ENCODE data around the gene UROD.
A peak's percentile ranks its signal among the peaks of the same experiment; 100 is the strongest.

UROD gene

DNA sequence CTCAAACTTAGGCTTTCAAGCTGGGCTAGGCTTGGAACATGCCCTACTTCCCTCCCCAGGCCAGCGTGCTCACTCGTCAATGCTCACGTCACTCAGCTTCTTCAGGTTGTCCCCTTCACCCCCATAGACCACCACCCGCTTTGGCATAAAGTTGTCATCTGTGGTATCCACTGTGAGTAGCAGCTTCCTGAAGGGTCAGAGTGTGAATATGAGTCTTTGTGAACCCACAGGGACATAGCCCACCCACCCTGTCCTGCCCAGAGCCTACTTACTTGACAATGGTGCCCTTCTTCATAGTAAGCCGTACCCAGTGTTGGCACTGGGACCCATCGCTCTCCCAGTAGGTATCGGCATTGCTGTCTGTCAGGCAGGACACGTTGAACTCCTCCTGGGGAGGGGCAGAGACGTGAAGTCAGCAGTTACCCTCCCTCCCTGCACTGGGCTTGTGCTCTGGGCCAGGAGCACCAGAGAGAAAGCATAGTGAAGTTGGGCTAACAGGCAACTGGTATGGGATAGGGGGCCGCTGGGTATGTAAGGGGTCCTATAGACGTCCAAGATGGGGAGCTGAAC lies 2.7 kb upstream of the UROD start:
- no peak for DNase-seq

DNA sequence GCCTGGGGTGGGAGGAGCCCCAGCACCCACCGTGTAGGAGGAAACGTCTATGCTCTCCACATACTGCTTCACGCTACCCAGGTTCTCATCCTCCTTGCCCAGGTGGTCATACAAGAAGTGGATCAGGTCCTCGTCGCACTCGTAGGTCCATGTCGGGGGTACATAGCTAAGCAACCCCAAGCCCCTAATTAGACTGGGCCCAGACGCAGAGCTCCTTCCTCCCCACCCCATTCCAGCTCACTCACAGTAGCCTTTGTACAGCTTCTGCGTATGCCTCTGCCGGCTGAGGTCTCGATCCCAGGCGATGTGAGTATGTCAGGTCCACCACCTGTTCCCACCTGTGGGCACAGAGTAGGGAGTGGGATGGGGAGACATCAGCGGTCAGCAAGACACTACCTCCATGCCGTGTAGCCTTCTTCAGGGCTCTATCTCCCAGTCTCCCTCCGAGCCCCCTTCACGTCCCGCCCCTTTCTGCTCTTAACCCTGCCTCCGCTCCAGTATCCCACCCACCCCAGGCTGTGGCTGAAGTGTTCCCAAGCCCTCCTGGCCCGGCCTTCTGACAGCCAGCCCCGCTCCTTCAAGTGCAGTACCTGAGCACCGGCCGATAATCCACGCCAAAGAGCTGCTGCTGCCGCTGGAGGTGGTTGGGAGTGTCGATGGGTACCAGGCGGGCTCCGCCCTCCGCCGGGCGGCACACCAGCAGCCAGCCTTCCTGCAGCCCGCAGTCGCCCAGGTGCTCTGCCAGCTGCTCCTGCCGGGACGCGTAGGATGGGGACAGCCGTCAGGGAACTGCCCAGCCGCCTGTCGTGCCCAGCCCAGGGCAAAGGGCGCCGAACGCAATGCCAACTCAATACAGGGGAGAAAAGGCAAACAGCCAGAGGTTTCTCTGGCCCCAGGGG lies 1.8 kb upstream of the UROD start:
- no peak for DNase-seq

GRCh38 chr1:45010855-45011811 lies 921 bp upstream of the UROD start, which contains the start of gene HECTD3:
HECTD3 (minus strand) TSS chr1:45011324; CDS start chr1:45011257, 67 bp downstream.
- peak; percentile 77 for DNase-seq

DNA sequence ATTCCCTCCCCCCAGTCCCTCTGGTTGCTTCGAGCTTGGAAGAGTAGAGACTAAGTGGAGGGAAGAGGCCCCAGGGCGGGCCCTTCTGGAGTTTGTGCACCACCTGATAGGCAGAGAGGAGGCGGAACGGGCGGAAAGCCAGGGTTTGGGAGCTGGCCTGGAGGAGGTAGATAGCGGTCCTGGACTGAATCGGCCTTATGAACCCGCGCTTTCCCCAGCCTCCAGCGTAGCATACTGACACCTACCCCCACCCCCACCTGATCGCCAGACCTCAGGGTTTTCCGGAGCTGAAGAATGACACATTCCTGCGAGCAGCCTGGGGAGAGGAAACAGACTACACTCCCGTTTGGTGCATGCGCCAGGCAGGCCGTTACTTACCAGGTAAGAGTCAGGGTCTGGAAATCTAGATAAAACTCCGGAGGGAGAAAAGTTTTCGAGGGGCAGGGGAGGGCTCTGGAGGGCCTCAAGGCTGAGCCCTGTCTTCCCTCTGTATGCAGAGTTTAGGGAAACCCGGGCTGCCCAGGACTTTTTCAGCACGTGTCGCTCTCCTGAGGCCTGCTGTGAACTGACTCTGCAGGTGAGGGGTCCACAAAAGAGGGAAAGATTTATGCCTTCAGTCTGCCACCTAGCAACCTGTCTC lies 705 bp downstream of the UROD start:
- no peak for DNase-seq

- no peak for DNase-seq
These were observed 1.6 kb downstream of the UROD start for GRCh38 chr1:45013551-45014209.

DNA sequence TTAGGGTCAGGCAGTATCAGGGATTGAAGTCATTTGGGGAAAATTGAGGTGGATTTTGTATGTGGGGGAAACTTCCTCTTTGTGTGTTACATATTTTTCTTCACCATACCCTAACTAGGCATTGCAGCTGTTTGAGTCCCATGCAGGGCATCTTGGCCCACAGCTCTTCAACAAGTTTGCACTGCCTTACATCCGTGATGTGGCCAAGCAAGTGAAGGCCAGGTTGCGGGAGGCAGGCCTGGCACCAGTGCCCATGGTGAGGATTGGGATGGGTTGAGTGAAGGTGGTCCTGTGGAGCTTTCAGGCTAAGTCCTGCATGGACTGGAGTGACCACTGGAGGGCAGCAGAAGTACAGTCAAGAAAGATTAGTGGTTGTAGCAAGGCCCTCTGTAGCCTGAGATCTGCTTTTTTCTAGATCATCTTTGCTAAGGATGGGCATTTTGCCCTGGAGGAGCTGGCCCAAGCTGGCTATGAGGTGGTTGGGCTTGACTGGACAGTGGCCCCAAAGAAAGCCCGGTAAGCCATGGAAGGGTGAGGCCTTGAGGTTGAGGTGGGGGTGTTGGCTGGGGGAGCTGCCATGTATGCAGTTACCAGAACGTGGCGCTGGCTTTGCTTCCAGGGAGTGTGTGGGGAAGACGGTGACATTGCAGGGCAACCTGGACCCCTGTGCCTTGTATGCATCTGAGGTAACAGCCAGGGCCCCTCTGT lies 2.4 kb downstream of the UROD start:
- peak; percentile 76 for DNase-seq

GRCh38 chr1:45015683-45016082 lies 3.6 kb downstream of the UROD start:
- DNase-seq: no peak

- DNase-seq: no peak
These were observed 4.1 kb downstream of the UROD start for GRCh38 chr1:45016090-45016697.

GRCh38 chr1:45016767-45017166 lies 4.7 kb downstream of the UROD start:
- DNase-seq: no peak

DNA sequence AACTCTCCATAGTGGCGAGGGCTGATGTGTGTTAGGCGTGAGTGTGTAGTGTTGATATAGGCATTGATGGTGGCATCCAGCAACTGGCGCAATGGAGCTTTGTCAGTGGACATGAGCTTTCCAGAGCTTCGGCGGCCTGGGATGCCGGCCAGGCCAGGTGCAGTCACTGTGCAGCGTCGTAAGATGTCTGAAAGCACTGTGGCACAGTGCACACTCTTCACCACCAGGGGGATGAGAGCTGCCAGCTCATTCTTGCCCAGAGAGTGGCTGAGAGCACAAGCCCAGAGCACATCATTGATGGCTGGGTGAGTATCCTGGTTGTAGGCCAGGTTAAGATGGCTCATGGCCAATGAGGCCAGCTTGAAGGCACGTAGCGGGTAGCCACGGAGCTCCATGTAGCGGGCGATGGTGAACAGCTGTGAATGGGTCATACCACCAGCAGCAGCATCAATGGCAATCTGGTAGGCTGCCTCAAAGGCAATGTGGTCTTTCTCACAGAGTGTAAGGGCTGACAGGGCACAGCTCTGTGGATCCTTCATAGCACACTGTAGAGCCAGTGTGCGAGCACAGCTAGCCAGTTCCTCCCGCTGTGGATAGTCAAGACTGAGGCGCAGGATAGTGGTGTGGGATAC lies 6.7 kb downstream of the UROD start:
- DNase-seq: peak; percentile 46

- no peak for DNase-seq
These were observed 11.6 kb downstream of the UROD start for GRCh38 chr1:45023663-45024062.

- DNase-seq: no peak
These were observed 14.4 kb downstream of the UROD start for GRCh38 chr1:45026446-45026845.

DNA sequence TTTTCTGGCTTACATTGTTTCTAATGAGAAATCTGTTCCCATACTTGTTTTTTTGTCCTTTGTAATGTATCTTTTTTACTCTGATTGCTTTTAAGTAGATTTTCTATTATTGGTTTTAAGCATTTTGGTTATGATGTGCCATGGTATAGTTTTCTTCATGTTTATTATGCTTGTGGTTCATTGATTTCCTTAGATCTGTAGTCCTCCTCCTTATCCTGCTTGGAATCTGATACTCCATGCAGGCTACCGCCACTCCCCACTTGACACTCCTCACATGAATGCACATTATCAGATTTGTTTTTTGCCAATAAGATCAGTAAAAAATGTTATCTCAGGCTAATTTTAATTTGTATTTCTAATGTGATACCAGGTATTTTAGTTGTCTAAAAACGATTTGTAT lies 20.8 kb downstream of the UROD start:
- DNase-seq: no peak

GRCh38 chr1:45033356-45033755 lies 21.3 kb downstream of the UROD start:
- DNase-seq: no peak

- DNase-seq: no peak
These were observed 23.7 kb downstream of the UROD start for GRCh38 chr1:45035631-45036301.

DNA sequence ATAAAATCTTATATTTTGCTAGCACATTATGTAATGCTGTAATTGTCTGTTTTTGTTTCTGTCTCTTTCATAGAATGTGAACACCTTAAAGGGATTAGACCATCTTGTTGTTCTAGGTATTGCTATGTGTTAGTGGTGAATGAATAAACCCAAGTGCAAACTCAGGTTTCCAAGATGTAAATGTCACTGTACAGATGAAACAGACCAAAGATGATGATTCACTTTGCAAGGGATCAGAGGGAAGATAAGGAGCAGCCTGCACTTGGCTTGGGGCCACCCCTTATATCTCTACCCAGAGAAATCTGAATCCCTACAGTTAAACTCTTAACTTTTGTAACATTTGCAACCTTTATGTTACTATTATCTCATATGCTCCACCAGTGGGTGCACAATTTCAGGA lies 25.4 kb downstream of the UROD start:
- no peak for DNase-seq

DNA sequence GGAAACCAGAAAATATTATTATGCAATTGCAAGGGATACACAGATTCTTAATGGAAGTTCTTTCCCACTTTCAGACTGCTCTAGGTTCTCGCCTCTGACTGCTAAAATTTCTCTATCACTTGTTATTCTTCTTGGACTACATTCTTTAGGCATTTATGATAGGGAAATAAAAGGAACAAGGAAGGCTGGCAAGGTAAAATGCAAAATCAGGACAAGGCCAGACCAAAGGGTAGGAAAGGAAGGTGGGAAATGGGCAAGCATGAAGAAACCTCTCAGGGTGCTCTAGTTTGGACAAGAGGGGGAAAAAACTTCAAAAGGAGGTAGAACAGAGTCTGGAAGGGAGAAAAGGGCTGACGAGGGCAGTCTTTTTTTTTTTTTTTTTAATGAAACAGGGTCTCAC lies 26.2 kb downstream of the UROD start:
- no peak for DNase-seq

DNA sequence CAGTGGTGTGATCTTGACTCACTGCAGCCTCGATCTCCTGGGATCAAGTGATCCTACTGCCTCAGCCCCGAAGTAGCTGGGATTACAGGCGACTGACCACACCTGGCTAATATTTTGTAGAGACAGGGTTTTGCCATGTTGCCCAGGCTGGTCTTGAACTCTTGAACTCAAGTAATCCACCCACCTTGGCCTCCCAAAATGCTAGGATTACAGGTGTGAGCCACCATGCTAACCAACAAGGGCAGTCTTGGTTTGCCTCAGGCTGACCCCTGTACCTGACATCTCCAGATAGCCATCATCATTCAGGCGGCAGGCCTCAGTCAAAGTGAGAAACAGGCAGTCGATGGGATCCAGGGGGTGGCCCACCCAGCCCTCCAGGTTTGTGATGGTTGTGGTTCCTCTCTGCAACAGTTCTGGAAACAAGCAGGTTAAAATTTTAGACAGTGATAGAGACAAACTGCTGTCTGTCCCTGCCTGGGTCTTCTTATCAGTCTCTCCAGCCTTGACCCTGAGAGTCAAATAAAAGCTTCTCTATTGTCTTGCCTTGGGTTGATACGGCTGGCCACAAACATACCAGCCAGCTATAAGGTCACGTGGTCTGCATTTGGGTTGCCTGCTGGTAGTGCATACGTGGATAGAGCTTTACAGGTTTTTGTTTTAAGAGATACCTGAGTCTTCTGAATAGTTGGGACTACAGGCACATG lies 26.8 kb downstream of the UROD start:
- no peak for DNase-seq

GRCh38 chr1:45040297-45040696 lies 28.2 kb downstream of the UROD start:
- DNase-seq: no peak

All from activated CD4-positive, CD25-positive, alpha-beta regulatory T cell treated with anti-CD3 and anti-CD28 coated beads, Interleukin-2, amount 50 U/mL, for 72 hours (primary cell).